Suprapubic skin (tissue), 4 donors: Measurements from ENCODE around the gene ANXA2.

Source experiments
- EP300 ChIP-seq: sonication (generic); formaldehyde crosslinking; IDR thresholded peaks from one replicate; pipeline ENCODE4 v1.6.1; 2017; ENCODE audit warnings: antibody characterized with exemption
- POLR2A ChIP-seq, 2 donors: fragments of 450-650 bp; IDR thresholded peaks; one replicate each; pipeline ENCODE4 v1.6.1; 2017; ENCODE audit warnings: antibody characterized with exemption in 2 of 2, mild to moderate bottlenecking in 2 of 2, moderate library complexity in 2 of 2
- POLR2AphosphoS5 ChIP-seq, 3 donors: sonication (generic); formaldehyde crosslinking; IDR thresholded peaks; one replicate each; pipeline ENCODE4 v1.6.1; 2017; ENCODE audit warnings: antibody characterized with exemption in 3 of 3
- TF ChIP-seq, protein P1 (sequence below), 2 donors: fragments of 200-600 bp in 1 of 2; fragments of 450-650 bp in 1 of 2; sonication (generic) in 1 of 2; IDR thresholded peaks; one replicate each; pipeline ENCODE4 v1.5.1; 2016 to 2019; ENCODE audit warnings: antibody characterized with exemption in 2 of 2, mild to moderate bottlenecking in 1 of 2, moderate library complexity in 1 of 2

DNA sequence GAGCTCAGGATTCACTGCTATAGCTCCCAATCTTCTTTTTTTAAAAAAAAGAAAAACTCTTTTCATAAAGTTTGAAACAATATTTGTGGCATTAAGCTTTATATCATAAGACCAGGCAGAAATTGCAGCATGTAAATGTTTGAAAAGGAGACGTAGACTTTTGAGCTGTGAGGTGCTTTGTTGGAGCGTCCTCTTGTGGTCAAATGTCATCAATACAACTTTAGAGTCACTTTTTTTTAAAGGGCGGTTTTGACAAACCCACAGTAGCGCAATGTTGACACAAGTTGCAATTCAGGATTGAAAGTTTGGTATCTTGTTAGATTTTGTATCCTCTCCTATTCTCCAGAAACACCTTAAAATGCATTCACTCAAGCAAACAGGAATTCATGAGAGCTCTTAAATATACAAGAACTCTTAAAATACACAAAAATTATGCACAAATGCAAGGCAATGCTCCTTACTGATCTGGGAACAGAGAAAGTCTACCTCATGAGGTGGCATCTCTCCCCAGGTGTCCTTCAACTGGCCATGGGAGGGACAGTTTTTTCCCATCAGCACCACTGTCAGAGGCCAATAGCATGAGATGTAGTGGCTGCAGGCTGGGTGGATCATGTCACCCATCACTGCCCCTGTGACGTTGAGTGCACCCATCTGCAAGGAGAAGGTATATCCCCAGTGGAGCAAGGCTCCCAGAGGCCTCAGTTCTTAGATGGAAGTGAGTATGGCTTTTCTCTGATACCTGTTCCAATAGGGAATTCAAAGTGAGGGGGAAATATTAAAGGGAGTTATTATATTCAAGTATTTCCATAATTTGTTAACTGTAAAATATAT is 70.7 kb downstream of the ANXA2 start:
- TF ChIP-seq, protein P1, sequence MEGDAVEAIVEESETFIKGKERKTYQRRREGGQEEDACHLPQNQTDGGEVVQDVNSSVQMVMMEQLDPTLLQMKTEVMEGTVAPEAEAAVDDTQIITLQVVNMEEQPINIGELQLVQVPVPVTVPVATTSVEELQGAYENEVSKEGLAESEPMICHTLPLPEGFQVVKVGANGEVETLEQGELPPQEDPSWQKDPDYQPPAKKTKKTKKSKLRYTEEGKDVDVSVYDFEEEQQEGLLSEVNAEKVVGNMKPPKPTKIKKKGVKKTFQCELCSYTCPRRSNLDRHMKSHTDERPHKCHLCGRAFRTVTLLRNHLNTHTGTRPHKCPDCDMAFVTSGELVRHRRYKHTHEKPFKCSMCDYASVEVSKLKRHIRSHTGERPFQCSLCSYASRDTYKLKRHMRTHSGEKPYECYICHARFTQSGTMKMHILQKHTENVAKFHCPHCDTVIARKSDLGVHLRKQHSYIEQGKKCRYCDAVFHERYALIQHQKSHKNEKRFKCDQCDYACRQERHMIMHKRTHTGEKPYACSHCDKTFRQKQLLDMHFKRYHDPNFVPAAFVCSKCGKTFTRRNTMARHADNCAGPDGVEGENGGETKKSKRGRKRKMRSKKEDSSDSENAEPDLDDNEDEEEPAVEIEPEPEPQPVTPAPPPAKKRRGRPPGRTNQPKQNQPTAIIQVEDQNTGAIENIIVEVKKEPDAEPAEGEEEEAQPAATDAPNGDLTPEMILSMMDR (IDR thresholded peaks at IDR 0.05) = peak; percentile 67 to 91
- TF ChIP-seq EP300 (no peak), POLR2A (IDR thresholded peaks at IDR 0.05) (no peak), POLR2AphosphoS5 (IDR thresholded peaks at IDR 0.05) (no peak)
